ENCODE data around the gene GALNT17. TPM values are rescaled to one million over a fixed set of nuclear protein-coding genes. Genes with fewer than 3 reads are reported as not detected.

Gene GALNT17
- total and polyA plus RNA-seq, 4 donors, result 2.8 to 10.8 (median 7.4) TPM

- 57 to 74% methylated on average over 1 of the region's 1 CpG for WGBS, 2 donors
- no peak for TF ChIP-seq CTCF (IDR thresholded peaks at IDR 0.05; ENCODE audit: control extremely low read depth, extremely low read depth)
- ATAC-seq (ENCODE audit: insufficient read depth, low FRiP score), result no peak
- DNase-seq, result no peak
- no peak overlapping the region for H3K9ac ChIP-seq (ENCODE audit: insufficient read depth in 1 of 2, low read length in 2 of 2)
- no peaks in the 10 kb centered on the region for H3K9me3 ChIP-seq (ENCODE audit: control insufficient read depth in 4 of 4, insufficient read depth in 3 of 4, low read length in 3 of 4)
- H3K4me3 ChIP-seq, result no peak overlapping the region
- peaks cover 0 to 15% (median 5%) of the 10 kb centered on the region in 5 donors for H3K4me1 ChIP-seq (ENCODE audit: control insufficient read depth in 5 of 5, insufficient read depth in 5 of 5, low read length in 5 of 5)
- no peaks in the 10 kb centered on the region for H3K27me3 ChIP-seq (ENCODE audit: control insufficient read depth in 3 of 3, insufficient read depth in 3 of 3, low read length in 2 of 3)
- no peaks in the 10 kb centered on the region for H3K36me3 ChIP-seq (ENCODE audit: control insufficient read depth in 4 of 4, insufficient read depth in 4 of 4, low read length in 4 of 4)
- H3K27ac ChIP-seq (ENCODE audit: low read depth in 1 of 2, low read length in 1 of 2), result no peak overlapping the region
Observed at GRCh38 chr7:71691538-71691937, 559.6 kb downstream of the GALNT17 start.

GRCh38 chr7:71694665-71695064 is 562.7 kb downstream of the GALNT17 start:
- 80 to 81% methylated on average over 6 of the region's 6 CpGs for WGBS, 2 donors
- TF ChIP-seq CTCF (IDR thresholded peaks at IDR 0.05; ENCODE audit: control extremely low read depth, extremely low read depth), result no peak
- peak; percentile 27 to 60 (median 44) for DNase-seq
- Histone ChIP-seq H3K9me3 (ENCODE audit: control insufficient read depth in 4 of 4, insufficient read depth in 3 of 4, low read length in 3 of 4) (no peaks in the 10 kb centered on the region), H3K27ac (ENCODE audit: low read depth in 1 of 2, low read length in 1 of 2) (no peak overlapping the region), H3K9ac (ENCODE audit: insufficient read depth in 1 of 2, low read length in 2 of 2) (no peak overlapping the region), H3K27me3 (ENCODE audit: control insufficient read depth in 3 of 3, insufficient read depth in 3 of 3, low read length in 2 of 3) (no peaks in the 10 kb centered on the region), H3K4me1 (ENCODE audit: control insufficient read depth in 5 of 5, insufficient read depth in 5 of 5, low read length in 5 of 5) (peaks cover 0 to 5% (median 0%) of the 10 kb centered on the region in 5 donors), H3K4me3 (no peak overlapping the region), H3K36me3 (ENCODE audit: control insufficient read depth in 4 of 4, insufficient read depth in 4 of 4, low read length in 4 of 4) (no peaks in the 10 kb centered on the region)
- ATAC-seq (ENCODE audit: insufficient read depth, low FRiP score), result no peak

DNA sequence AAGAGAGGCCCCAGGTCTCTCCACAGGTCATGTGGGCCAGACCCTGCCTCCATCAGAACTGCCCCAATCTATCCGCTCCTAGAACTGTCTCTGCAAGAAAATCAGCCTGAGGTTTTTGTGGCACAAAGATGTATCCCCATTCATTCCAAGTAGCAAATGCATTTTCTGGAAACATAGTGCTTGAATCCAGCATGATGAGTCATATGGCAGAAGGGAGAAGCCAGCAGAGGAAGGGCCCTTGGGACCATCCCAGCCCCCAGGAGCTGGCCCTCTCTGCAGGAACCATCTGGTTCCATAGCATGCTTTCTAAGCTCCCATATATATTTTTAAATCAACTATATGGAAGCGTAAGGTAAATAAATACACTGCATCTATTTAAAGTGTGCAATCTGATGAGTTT is 563.2 kb downstream of the GALNT17 start:
- Histone ChIP-seq H3K4me1 (ENCODE audit: control insufficient read depth in 5 of 5, insufficient read depth in 5 of 5, low read length in 5 of 5) (peaks cover 0 to 5% (median 0%) of the 10 kb centered on the region in 5 donors), H3K36me3 (ENCODE audit: control insufficient read depth in 4 of 4, insufficient read depth in 4 of 4, low read length in 4 of 4) (no peaks in the 10 kb centered on the region), H3K9ac (ENCODE audit: insufficient read depth in 1 of 2, low read length in 2 of 2) (no peak overlapping the region), H3K27me3 (ENCODE audit: control insufficient read depth in 3 of 3, insufficient read depth in 3 of 3, low read length in 2 of 3) (no peaks in the 10 kb centered on the region), H3K4me3 (no peak overlapping the region), H3K27ac (ENCODE audit: low read depth in 1 of 2, low read length in 1 of 2) (no peak overlapping the region), H3K9me3 (ENCODE audit: control insufficient read depth in 4 of 4, insufficient read depth in 3 of 4, low read length in 3 of 4) (no peaks in the 10 kb centered on the region)
- ATAC-seq (ENCODE audit: insufficient read depth, low FRiP score) (no peak), DNase-seq (no peak)
- 89 to 90% methylated on average over 2 of the region's 2 CpGs for WGBS, 2 donors
- TF ChIP-seq CTCF (IDR thresholded peaks at IDR 0.05; ENCODE audit: control extremely low read depth, extremely low read depth), result no peak

GRCh38 chr7:71696511-71696910 is 564.6 kb downstream of the GALNT17 start:
- TF ChIP-seq CTCF (IDR thresholded peaks at IDR 0.05; ENCODE audit: control extremely low read depth, extremely low read depth), result no peak
- no peak for DNase-seq
- no peaks in the 10 kb centered on the region for H3K9me3 ChIP-seq (ENCODE audit: control insufficient read depth in 4 of 4, insufficient read depth in 3 of 4, low read length in 3 of 4)
- H3K27ac ChIP-seq (ENCODE audit: low read depth in 1 of 2, low read length in 1 of 2), result no peak overlapping the region
- no peaks in the 10 kb centered on the region for H3K27me3 ChIP-seq (ENCODE audit: control insufficient read depth in 3 of 3, insufficient read depth in 3 of 3, low read length in 2 of 3)
- no peak for ATAC-seq (ENCODE audit: insufficient read depth, low FRiP score)
- no peaks in the 10 kb centered on the region for H3K36me3 ChIP-seq (ENCODE audit: control insufficient read depth in 4 of 4, insufficient read depth in 4 of 4, low read length in 4 of 4)
- H3K4me1 ChIP-seq (ENCODE audit: control insufficient read depth in 5 of 5, insufficient read depth in 5 of 5, low read length in 5 of 5), result peaks cover 0 to 5% (median 0%) of the 10 kb centered on the region in 5 donors
- no peak overlapping the region for H3K4me3 ChIP-seq
- H3K9ac ChIP-seq (ENCODE audit: insufficient read depth in 1 of 2, low read length in 2 of 2), result no peak overlapping the region
- WGBS, 2 donors, result 80 to 85% methylated on average over 2 of the region's 2 CpGs

All from lung (tissue), 12 donors.